Epithelial cell of proximal tubule (primary cell): ENCODE results near the gene VPS29. TPM values are rescaled to one million over a fixed set of nuclear protein-coding genes. Genes with fewer than 3 reads are reported as not detected.

Experiments
- DNase-seq: peaks from one replicate; pipeline ENCODE4 v3.0.0-alpha.2; 2011; ENCODE audit warnings: low read depth
- H3K4me3 ChIP-seq: 2 replicates; pipeline ENCODE4 v1.5.1; 2011; ENCODE audit warnings: low read depth, mild to moderate bottlenecking, low read length
- CTCF ChIP-seq: conservative IDR thresholded peaks from 2 replicates; pipeline ENCODE4 v1.5.1; 2012; ENCODE audit warnings: low read depth, mild to moderate bottlenecking, low read length
- total RNA-seq: library from RNA; depleted of rRNA; stranded (reverse); fragments of >200 nt; gene quantifications from 2 replicates; pipeline ENCODE4 v1.2.3, GENCODE V29; 2015

VPS29 gene
- 90.1 and 158 TPM in 2 replicates for total RNA-seq

- peak within 1 kb of the TSS; percentile 98 for H3K4me3 ChIP-seq
- TF ChIP-seq CTCF = no peak
- peak; percentile 80 for DNase-seq
These were observed at the start of gene VPS29, which contains the start of gene RAD9B for GRCh38 chr12:110501752-110502738. Gene VPS29 (minus strand): TSS chr12:110502111. CDS start chr12:110502051, 60 bp downstream. Gene RAD9B (plus strand): TSS chr12:110502331. CDS start chr12:110502338, 7 bp downstream.

GRCh38 chr12:110550981-110551380 lies 49.1 kb upstream of the VPS29 start:
- no peak for DNase-seq
- no peak for TF ChIP-seq CTCF
- H3K4me3 ChIP-seq = no peak overlapping the region

GRCh38 chr12:110549716-110550115 lies 47.8 kb upstream of the VPS29 start:
- H3K4me3 ChIP-seq = no peak overlapping the region
- no peak for TF ChIP-seq CTCF
- no peak for DNase-seq

GRCh38 chr12:110548678-110549077 lies 46.8 kb upstream of the VPS29 start:
- no peak for TF ChIP-seq CTCF
- no peak overlapping the region for H3K4me3 ChIP-seq
- no peak for DNase-seq

GRCh38 chr12:110547090-110547489 lies 45.2 kb upstream of the VPS29 start:
- no peak overlapping the region for H3K4me3 ChIP-seq

GRCh38 chr12:110546339-110546738 lies 44.4 kb upstream of the VPS29 start:
- TF ChIP-seq CTCF = no peak
- H3K4me3 ChIP-seq = no peak overlapping the region
- DNase-seq = no peak

More at GRCh38 chr12:110547090-110547489, 45.2 kb upstream of the VPS29 start:
- TF ChIP-seq CTCF = no peak
- no peak for DNase-seq
